ENCODE measurements around the gene RAB11FIP4. TPM values are rescaled to one million over a fixed set of nuclear protein-coding genes. Genes with fewer than 3 reads are reported as not detected.

The RAB11FIP4 gene
- total RNA-seq, 1 donor from 2014 or later = 32.4 TPM

DNA sequence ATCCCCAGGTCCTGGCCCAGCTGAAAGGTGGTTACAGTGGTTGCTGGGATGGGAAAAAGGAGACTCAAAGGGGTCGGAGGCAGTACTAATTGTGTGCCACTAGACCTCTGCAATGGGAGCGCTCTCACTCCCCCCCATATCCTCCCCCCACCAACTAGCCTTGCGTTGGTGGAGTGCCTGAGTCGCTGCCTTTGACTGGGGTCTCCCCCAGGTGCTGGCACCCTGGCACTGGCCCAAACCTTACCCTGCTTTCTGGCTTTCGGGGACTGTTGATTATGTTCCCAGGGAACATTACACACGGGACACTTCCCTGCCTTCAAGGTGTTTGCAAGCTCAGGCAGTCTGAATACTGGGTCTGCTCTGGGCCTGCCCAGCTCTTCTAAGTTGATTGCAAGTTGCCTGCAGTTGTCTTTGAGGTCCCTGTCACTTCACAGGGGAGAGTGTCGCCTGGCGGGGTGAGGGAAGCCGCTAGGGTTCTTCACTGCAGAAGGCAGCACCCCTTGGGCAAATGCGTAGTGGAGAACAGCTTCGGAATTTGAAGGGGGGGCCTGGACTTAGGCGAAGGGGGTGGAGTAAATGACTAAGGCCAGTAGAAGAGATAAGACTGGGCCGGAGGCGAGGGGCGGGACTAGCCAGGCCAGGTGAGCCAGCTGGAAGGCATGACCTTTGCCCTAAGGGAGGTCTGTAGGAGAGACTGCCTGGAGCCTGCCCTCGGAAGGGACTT, 98.0 kb downstream of the RAB11FIP4 start:
- DNase-seq (ENCODE audit: extremely low spot score, unreplicated experiment) = no peak
- peak overlapping the region; percentile 91 for H3K4me3 Mint-ChIP-seq
- peak overlapping the region; percentile 81 for H3K27ac Mint-ChIP-seq
- TF ChIP-seq, protein P1, sequence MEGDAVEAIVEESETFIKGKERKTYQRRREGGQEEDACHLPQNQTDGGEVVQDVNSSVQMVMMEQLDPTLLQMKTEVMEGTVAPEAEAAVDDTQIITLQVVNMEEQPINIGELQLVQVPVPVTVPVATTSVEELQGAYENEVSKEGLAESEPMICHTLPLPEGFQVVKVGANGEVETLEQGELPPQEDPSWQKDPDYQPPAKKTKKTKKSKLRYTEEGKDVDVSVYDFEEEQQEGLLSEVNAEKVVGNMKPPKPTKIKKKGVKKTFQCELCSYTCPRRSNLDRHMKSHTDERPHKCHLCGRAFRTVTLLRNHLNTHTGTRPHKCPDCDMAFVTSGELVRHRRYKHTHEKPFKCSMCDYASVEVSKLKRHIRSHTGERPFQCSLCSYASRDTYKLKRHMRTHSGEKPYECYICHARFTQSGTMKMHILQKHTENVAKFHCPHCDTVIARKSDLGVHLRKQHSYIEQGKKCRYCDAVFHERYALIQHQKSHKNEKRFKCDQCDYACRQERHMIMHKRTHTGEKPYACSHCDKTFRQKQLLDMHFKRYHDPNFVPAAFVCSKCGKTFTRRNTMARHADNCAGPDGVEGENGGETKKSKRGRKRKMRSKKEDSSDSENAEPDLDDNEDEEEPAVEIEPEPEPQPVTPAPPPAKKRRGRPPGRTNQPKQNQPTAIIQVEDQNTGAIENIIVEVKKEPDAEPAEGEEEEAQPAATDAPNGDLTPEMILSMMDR (conservative IDR thresholded peaks at IDR 0.05) = no peak
- no peaks in the 10 kb centered on the region for H3K9me3 Mint-ChIP-seq
- peaks cover 3% of the 10 kb centered on the region for H3K36me3 Mint-ChIP-seq
- H3K4me1 Mint-ChIP-seq (ENCODE audit: unreplicated experiment) = peaks cover 30% of the 10 kb centered on the region
- H3K27me3 Mint-ChIP-seq = peaks cover 24% of the 10 kb centered on the region

- peaks cover 24% of the 10 kb centered on the region for H3K27me3 Mint-ChIP-seq
- peak overlapping the region; percentile 91 for H3K4me3 Mint-ChIP-seq
- peaks cover 30% of the 10 kb centered on the region for H3K4me1 Mint-ChIP-seq (ENCODE audit: unreplicated experiment)
- H3K27ac Mint-ChIP-seq = peak overlapping the region; percentile 81
- peaks cover 3% of the 10 kb centered on the region for H3K36me3 Mint-ChIP-seq
- TF ChIP-seq, protein P1 (conservative IDR thresholded peaks at IDR 0.05) = no peak
- H3K9me3 Mint-ChIP-seq = no peaks in the 10 kb centered on the region
- no peak for DNase-seq (ENCODE audit: extremely low spot score, unreplicated experiment)
Measured at GRCh38 chr17:31490019-31490650, 98.7 kb downstream of the RAB11FIP4 start.

- TF ChIP-seq, protein P1 (conservative IDR thresholded peaks at IDR 0.05) = no peak
- Mint-ChIP-seq H3K4me3 (peak overlapping the region; percentile 36), H3K36me3 (peaks cover 3% of the 10 kb centered on the region), H3K27ac (peak overlapping the region; percentile 58), H3K9me3 (no peaks in the 10 kb centered on the region), H3K27me3 (peaks cover 24% of the 10 kb centered on the region), H3K4me1 (ENCODE audit: unreplicated experiment) (peaks cover 35% of the 10 kb centered on the region)
- DNase-seq (ENCODE audit: extremely low spot score, unreplicated experiment) = no peak
Measured at GRCh38 chr17:31490671-31491375, 99.3 kb downstream of the RAB11FIP4 start.

- DNase-seq (ENCODE audit: extremely low spot score, unreplicated experiment) = no peak
- Mint-ChIP-seq H3K27ac (peak overlapping the region; percentile 58), H3K9me3 (no peaks in the 10 kb centered on the region), H3K4me3 (peak overlapping the region; percentile 28), H3K36me3 (peaks cover 3% of the 10 kb centered on the region), H3K27me3 (peaks cover 23% of the 10 kb centered on the region), H3K4me1 (ENCODE audit: unreplicated experiment) (peaks cover 39% of the 10 kb centered on the region)
- TF ChIP-seq, protein P1 (conservative IDR thresholded peaks at IDR 0.05) = no peak
Measured at GRCh38 chr17:31491376-31492131, 100.1 kb downstream of the RAB11FIP4 start.

- Mint-ChIP-seq H3K4me1 (ENCODE audit: unreplicated experiment) (peaks cover 42% of the 10 kb centered on the region), H3K36me3 (peaks cover 3% of the 10 kb centered on the region), H3K9me3 (no peaks in the 10 kb centered on the region), H3K4me3 (no peak overlapping the region), H3K27me3 (peaks cover 19% of the 10 kb centered on the region), H3K27ac (peak overlapping the region; percentile 6)
- no peak for DNase-seq (ENCODE audit: extremely low spot score, unreplicated experiment)
- TF ChIP-seq, protein P1 (conservative IDR thresholded peaks at IDR 0.05) = no peak
Measured at GRCh38 chr17:31492206-31492605, 100.7 kb downstream of the RAB11FIP4 start.
